Left ventricle myocardium inferior (tissue), 1 donor: Measurements from ENCODE around the gene CXXC5. TPM values are rescaled to one million over a fixed set of nuclear protein-coding genes. Genes with fewer than 3 reads are reported as not detected.
A peak's percentile ranks its signal among the peaks of the same experiment; 100 is the strongest.

Source experiments
- DNase-seq: peaks from one replicate; pipeline ENCODE4 v3.0.0-alpha.2; 2020
- H3K27ac ChIP-seq: fragments of 200-600 bp; replicated peaks from 2 replicates; pipeline ENCODE4 v1.8.0; 2021
- H3K27me3 ChIP-seq: fragments of 200-600 bp; 2 replicates; pipeline ENCODE4 v1.8.0; 2021; ENCODE audit warnings: low read depth
- H3K36me3 ChIP-seq: fragments of 200-600 bp; 2 replicates; pipeline ENCODE4 v1.8.0; 2021
- H3K4me1 ChIP-seq: fragments of 200-600 bp; 2 replicates; pipeline ENCODE4 v1.8.0; 2021
- H3K4me3 ChIP-seq: fragments of 200-600 bp; 2 replicates; pipeline ENCODE4 v1.8.0; 2021; ENCODE audit warnings: mild to moderate bottlenecking, moderate library complexity
- H3K9me3 ChIP-seq: fragments of 200-600 bp; replicated peaks from 2 replicates; pipeline ENCODE4 v1.8.0; 2021
- CTCF ChIP-seq: fragments of 200-600 bp; IDR thresholded peaks from 2 replicates; pipeline ENCODE4 v1.8.0; 2021; ENCODE audit warnings: antibody characterized with exemption, mild to moderate bottlenecking, borderline replicate concordance
- intact Hi-C: fragments of 100-400 bp; cut with micrococcal nuclease; formaldehyde crosslinking; loops from one replicate; pipeline ENCODE4 v1.11.0; 2022
- total RNA-seq: library from RNA; stranded (reverse); fragmentation: NEBNext Ultra II Directional; extraction: Animal tissue kit (Norgen Biotek cat#: 25700); gene quantifications from one replicate; pipeline ENCODE4 v1.2.1, GENCODE V29; 2021
- donor health status: DM: no; HTN: yes; CAD: no; lungs with severe emphysema.

CXXC5 gene
- total RNA-seq, 1 donor from 2014 or later, result 56.9 TPM

- intact Hi-C loops, result no loop called here
- Histone ChIP-seq H3K27me3 (no peaks in the 10 kb centered on the region), H3K36me3 (no peaks in the 10 kb centered on the region), H3K27ac (no peak overlapping the region), H3K4me1 (peaks cover 47% of the 10 kb centered on the region), H3K9me3 (no peaks in the 10 kb centered on the region), H3K4me3 (no peak overlapping the region)
- no peak for DNase-seq
- no peak for TF ChIP-seq CTCF
These were observed 5.0 kb upstream of the CXXC5 start for GRCh38 chr5:139642891-139643871.

GRCh38 chr5:139644001-139644456, 4.1 kb upstream of the CXXC5 start:
- H3K36me3 ChIP-seq, result no peaks in the 10 kb centered on the region
- intact Hi-C loops, result no loop called here
- no peak for TF ChIP-seq CTCF
- H3K4me1 ChIP-seq, result peaks cover 47% of the 10 kb centered on the region
- no peaks in the 10 kb centered on the region for H3K9me3 ChIP-seq
- DNase-seq, result peak; percentile 10
- no peak overlapping the region for H3K27ac ChIP-seq
- no peaks in the 10 kb centered on the region for H3K27me3 ChIP-seq
- no peak overlapping the region for H3K4me3 ChIP-seq

GRCh38 chr5:139644646-139645429, 3.3 kb upstream of the CXXC5 start:
- TF ChIP-seq CTCF, result no peak
- no peak overlapping the region for H3K4me3 ChIP-seq
- no peaks in the 10 kb centered on the region for H3K27me3 ChIP-seq
- no peak overlapping the region for H3K27ac ChIP-seq
- intact Hi-C loops, result no loop called here
- H3K36me3 ChIP-seq, result no peaks in the 10 kb centered on the region
- no peak for DNase-seq
- peaks cover 47% of the 10 kb centered on the region for H3K4me1 ChIP-seq
- H3K9me3 ChIP-seq, result no peaks in the 10 kb centered on the region

GRCh38 chr5:139645430-139645871, 2.7 kb upstream of the CXXC5 start:
- Histone ChIP-seq H3K27ac (no peak overlapping the region), H3K9me3 (no peaks in the 10 kb centered on the region), H3K4me3 (no peak overlapping the region), H3K4me1 (peaks cover 48% of the 10 kb centered on the region), H3K27me3 (no peaks in the 10 kb centered on the region), H3K36me3 (no peaks in the 10 kb centered on the region)
- no peak for TF ChIP-seq CTCF
- intact Hi-C loops, result no loop called here
- no peak for DNase-seq

- Histone ChIP-seq H3K27me3 (no peaks in the 10 kb centered on the region), H3K27ac (no peak overlapping the region), H3K4me1 (peaks cover 54% of the 10 kb centered on the region), H3K9me3 (no peaks in the 10 kb centered on the region), H3K36me3 (no peaks in the 10 kb centered on the region), H3K4me3 (no peak overlapping the region)
- intact Hi-C loops, result no loop called here
- DNase-seq, result peak; percentile 9
- no peak for TF ChIP-seq CTCF
These were observed 2.0 kb upstream of the CXXC5 start for GRCh38 chr5:139646111-139646510.
